GM18870 (cell line): ENCODE results near the gene PIMREG.

Experiments used
- ATAC-seq: cut with Tn5 transposase; IDR thresholded peaks from one replicate; pipeline ENCODE4 v1.9.1; 2021; ENCODE audit warnings: moderate library complexity; ENCODE audit not compliant: unreplicated experiment

The PIMREG gene

DNA sequence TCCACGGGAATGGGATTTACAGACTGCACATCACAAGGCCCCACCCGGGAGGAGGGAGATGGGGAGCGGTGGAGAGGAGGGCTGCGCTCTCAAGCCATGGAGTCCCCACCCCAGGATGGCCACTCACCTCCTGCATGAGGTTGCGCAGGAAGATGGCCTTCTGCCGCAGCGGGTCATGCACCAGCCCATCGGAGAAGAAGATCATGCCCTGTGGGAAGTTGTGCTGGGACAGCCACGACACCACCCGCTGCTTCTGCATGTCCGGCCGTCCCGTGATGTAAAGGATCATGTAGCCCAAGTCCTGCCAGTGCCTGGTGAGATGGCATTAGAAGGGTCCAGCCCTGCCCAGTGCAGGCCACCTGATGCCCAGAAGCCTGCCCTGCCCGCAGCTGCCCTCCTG is 17.0 kb downstream of the PIMREG start:
- ATAC-seq: no peak

DNA sequence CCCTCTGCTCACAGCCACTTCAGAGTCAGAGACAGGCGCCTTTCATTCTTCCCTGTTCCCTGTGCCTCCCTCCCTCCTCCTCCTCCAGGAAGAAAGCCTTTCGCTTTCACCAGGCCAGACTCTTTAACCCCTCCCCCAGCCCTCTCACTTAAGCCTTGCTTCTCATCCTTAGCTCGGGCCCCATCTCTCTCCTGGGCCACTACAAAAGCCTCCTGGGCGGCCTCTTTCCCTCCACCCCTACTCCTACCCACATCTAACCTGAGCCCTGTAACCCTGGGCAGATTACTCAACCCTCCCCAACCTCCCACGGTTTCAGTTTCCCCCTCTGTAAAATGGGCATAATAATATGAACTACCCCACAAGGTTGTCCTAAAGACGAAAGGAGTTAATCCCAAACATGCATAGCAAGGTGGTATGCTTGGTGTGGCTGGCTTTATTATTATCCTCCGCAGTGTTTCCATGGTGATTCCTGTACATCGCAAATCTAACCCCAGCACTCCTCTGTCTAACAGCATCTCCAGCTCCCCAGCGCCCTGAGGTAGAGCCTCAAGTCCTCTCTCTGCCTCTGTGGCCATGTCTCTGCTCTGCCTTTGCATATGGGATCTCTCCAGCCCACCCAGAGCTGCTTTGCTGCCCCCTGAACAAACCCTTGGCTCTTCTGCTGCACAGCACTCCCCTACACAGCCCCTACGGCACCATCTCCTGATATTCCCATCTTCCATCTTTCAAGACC is 17.7 kb downstream of the PIMREG start:
- no peak for ATAC-seq

DNA sequence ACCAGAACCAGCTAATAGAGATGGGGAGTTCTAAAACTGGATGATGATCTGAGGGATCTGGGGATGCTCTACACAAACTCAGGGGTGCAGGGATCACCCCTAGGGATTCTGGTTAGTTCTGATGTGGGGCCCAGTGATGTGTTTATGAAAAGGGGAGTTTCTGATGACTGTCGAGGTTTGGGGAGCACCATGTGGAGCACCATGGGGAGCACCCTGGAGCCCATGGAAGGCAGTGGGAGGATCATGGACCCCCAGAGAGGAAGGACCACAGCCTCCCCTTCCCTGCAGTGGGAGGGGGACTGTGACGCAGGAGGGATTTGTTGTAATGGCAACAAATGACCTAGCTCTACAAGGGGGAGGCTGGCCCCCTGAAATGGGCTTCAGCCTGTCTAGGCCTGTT is 18.4 kb downstream of the PIMREG start:
- no peak for ATAC-seq

DNA sequence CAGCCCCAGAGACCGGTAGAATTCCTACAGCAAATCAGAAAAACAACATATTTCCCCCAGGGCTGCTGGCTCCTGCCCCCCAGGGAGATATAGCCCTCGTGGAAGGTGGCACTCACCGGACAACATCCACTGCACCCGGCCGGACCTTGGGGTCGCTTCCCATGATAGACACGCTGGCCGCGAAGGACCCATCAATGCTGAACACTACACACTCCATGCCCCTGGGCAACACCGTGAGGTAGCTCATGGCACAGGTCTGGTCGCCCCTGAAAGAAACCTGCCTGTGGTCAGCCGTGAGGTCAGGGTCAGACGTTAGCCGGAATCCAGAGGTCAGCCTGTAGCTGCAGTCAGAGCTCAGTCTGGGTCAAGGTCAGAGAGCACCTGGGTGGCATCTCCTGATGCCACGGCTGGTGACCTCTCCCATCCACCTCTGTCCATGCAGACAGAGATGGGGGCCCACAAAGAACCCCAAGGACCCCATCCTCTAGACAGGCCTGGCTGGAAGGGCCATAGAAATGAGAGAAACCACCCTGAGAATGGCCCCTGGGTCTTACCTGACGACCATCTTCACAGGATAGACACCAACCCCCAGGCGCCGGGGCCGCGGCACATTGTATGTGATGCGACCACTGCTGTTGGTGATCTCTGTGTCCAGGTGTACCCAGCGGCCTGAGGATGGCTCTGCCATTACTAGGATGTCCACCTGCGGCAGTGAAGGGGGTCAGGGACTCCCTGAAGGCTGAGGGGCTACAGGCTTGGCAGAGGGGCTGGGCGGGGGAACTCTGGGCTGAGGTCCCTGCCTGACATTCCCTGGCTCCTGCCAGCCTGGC is 19.6 kb downstream of the PIMREG start:
- ATAC-seq: no peak

DNA sequence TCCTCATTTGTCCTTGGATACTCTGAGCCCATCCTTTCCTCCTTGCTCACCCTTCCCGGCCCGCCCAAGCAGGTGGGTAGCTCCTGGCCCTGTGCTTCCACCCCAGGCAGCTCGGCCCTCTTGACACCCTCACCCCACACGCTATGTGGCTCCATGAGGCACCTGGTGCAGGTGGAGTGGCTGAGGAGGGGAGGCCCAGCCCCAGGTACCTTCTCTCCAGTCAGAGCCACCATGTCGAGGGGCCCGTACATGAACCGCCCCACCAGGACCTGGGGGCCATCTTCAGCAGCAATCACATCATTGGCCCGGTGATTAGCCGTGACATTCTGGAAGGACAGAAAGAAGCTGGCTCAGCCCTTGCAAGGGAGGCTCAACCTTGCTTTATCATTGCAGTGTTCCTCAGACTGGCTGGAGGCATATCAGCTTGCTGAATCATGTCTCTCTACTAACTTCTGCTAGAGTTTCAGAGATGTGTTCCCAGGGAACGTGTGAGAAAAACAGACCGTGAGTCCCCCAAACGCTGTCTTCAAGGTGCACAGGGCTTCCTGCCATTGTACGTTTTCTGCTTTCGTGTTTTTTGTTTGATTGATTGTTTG is 20.3 kb downstream of the PIMREG start:
- ATAC-seq: no peak

DNA sequence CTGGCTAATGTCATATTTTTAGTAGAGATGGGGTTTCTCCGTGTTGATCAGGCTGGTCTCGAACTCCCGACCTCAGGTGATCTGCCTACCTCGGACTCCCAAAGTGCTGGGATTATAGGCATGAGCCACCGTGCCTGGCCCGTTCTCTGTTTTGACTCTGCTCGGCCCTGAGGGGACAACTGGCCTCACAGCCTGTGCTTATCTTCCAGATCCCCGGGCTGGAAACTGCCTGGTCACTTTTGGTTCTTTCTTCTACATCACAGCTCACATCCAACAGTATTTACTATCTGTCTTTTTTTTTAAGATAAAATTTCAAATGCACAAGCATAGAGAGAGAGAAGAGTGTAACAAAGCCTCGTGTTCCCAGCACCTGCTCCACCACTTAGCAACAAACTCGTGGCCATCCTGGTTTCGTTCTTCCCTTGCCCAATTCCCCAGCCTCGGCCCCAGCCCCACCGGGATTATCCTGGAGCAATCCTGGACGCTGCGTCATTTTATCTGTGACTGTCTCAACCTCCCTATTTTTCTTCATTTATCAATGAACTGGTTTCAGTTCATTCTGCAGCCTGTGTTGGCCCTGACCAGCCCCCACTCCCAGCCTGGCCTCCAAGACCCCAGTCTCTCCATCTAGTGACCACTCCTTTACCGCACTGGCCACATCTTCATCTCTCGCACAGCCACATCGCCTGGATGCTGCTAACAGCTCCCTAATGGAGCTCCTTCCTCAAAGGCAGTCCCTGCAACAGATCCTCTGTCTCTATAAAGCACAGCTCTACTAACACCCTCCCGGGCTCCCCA is 21.1 kb downstream of the PIMREG start:
- ATAC-seq: no peak

DNA sequence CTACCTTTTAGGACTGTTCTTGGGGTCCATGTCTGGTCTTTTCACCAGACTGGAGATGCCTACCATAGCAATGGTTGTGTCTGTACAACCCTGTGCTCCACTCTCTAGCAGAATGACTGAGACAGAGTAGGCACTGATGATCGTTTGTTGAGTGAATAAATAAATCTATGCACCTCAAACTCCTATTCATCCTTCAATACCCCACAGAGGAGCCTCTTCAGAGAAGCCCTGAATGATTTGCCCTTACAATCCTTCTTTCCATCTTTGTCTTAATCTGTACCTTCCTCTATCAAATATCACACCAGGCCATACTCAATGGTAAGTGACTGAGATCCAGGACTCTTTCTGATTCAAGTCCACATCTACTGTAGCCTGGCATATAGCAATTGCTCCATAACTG is 23.3 kb downstream of the PIMREG start:
- ATAC-seq: no peak

DNA sequence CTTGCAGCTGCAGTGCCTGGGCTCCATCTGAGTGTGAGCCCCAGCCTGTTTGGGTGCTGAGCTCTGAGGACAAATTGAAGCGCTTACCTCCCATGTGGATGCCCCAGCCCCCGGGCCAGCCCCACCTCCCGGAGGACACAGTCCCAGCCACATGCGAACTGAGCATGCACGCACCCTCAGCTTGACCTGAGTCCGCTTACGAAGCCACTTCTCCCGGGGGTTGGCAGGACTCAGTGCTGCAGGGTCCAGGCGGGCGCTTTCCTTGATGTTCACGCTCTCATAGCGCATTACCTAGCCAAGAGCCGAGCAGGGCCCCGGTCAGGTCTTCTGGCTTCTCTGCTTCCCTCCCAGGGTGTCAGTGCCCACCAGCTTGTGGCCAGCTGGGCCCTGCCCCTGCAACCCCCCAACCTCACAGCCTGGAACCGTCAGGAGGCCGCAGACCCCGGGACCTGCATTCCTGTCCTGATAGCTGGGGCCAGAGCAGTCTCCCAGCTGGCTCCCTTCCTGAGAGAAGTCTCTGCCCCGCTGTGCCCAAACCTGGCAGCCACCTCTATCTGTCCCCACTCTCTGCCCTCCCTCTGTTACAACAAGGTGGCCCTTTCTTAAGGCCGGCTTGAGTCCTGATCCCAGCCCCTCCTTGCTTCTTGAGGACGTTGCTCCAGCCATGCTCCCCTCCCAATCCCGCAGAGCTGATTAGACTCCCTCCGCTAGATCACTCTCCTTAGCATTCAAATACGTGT is 24.0 kb downstream of the PIMREG start:
- no peak for ATAC-seq

DNA sequence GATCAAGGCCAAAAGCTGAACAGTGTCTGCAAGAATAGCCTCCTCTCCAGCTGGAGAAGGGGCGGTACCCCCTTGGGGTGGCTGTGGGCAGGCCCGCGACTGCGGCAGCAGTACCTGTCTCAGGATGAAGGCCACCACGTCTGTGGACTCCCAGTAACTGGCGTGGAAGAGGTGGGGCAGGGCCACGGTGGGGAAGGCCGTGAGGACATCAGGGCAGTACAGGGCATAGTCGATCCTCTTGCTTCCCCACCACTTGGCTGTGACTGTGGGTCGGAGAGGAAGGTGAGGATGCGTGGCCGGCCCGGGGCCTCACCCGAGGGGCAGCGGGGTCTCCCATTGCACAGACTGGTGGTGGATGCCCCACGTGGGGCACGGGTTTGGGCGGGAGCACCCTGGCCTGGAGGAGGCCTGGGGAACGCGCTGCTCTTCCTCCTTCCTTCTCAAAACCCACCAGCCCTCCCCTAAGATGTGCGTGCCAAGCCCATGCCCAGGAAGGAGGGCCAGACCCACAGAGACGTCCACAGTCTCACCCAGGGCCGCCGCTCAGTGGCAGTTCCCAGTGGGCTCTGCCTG is 26.0 kb downstream of the PIMREG start:
- ATAC-seq: no peak

DNA sequence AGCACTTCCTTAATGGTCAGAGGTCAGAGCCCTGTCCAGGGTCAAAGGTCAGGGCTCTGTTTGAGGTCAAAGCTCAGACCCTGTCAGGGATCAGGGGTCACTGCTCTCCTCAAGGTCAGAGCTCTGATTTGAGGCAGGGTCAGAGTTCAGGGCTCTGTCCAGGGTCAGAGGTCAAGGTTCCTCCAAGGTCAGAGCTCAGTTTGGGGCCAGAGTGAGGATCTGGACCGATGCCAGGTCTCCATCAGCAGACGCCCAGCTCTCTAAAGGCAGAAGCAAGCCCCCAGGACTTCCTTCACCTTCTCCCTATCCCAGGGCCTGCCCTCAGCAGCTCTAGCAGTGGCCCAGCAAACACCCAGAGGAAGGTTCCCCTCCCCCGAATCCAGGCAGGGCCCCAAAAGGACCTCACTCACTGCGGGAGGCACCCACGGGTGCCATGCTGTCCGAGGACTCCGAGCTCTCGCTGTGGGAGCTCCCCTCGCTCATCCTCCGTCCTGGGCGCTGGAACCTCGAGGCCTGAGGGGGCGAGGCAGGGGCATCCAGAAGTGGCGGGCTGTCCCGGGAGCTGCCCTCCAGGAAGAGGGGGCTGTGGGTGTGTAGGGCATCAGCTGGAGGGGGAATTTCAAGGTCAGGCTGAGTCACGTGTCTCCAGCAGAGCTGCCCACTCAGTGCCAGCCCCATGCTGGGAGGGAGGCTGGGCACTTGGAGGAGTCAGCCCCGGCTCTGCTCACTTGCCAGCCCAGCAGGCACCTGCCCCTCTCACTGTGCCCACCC is 26.7 kb downstream of the PIMREG start:
- ATAC-seq: no peak

DNA sequence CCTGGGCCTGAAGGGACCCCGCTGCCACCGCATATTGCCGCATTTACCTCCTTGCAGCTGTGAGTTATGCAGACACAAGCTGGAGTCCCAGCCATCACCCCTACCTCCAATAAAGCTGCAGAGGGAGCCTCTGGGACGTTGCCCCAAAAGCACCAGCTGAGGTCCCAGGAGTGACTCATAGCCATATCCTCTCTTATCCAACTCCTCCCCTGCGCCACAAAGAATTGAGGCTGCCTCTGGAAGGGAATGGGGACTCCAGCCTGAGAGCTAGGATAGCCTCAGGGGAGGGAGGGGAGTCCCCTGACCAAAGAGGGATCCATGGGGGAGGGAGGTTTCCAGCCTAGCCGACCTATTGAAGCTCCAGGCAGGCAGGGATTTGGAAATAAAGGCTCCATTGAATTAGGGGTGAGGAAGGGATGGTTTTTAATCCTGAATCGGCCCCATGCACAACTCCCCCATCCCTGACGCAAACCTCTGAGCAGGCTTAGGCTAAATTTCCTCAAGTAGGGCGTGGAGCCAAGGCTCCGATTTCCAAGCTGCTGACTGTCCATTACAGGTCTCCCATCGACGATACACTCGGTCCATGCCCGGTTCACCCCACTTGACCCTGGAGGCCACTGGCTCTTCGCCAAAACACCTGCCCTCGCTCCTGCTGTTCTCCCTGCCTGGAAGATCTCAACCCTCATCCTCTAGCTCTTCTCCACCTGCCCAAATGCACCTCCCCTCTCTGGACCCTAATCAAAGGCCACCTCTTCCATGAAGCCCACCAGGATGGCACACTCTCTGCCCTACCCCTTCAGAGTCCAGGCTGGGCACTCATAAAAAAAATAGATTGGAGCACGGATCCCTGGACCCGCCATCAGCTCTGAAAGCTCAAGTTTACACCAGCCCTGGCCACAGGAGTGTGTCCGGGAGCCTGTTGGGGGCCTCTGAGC is 27.5 kb downstream of the PIMREG start:
- no peak for ATAC-seq

DNA sequence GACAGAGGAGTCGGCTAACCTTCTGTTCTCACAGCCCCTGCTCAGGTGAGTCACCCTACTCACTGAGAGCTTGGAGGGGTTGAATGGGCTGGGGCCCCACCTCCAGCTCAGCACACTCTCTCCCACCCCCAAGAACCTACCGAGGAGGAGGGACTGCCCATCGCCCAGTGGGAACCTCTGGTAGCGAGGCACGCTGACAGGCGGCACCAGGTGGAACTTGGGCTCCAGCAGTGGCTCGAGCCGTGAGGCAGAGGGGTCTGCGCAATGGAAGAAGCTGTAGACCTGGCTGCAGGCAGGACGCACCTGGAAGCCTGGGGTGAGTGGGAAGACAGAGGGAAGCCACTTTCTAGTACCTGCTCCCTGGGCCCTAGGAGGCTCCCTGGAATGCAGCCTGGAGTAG is 28.3 kb downstream of the PIMREG start:
- ATAC-seq: no peak

DNA sequence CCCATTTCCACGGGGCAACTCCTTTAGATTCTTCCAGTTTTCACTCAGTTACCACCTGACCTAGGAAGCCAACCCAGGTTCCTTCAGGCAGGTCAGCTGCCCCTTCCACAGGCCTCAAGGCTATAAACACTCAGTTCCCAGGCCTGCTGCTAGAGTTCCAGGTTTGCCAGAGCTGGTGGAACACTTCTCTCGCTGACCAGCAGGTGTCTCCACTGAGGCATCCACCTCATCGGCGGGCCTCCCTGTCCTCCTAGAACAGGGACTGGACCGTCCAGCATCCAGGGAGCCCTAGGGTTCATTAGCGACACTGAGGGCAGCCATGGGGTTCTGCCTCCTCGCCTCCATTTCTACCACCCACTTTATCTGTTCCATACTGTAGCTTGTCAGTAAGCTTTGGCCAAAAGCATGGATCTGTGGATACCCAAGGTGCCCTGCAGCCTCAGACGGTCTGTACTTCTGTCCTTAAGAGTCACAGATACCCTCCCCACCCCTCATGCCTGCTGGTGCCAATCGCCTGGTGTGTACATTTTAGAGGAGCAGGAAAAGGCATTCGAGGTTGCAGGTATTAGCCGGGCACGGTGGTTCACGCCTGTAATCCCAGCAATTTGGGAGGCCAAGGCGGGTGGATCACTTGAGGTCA is 29.0 kb downstream of the PIMREG start:
- no peak for ATAC-seq

DNA sequence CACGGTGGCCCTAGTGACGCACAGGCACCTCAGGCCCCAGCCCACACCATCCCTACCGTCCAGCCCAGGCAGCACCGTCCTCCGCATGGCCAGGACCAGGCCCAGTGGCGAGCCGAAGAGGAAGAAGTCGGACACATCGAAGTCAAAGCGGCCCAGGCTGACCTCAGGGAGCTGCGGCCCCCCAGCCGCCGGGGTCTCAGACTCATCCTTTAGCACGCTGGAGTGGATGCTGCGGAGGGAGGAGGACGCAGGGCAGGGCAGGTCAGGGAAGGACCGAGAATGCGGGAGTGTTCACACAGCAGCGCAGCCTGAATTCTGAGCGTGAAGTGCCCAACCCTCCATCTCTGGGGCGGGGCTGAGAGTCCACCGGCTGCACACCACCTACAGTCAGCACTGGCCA is 30.1 kb downstream of the PIMREG start:
- ATAC-seq: no peak

DNA sequence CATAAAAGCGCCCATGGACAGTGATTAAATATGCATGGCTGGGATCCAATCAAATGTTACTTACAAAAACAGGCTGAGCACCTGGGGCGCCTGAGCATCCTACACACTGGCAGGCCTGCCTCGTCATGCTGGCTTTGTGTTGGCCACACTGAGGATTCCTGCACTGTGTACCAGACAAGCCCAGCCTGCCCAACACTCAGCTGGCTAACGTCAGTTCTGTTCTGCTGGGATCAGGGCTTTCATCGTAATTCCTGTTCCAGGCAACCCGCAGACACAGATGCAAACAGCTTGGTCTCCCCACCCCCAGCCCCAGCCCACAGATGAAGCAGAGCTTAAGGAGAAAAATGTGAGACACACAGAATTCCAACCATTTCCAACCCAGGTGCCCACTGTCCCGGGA is 30.7 kb downstream of the PIMREG start:
- ATAC-seq: no peak

DNA sequence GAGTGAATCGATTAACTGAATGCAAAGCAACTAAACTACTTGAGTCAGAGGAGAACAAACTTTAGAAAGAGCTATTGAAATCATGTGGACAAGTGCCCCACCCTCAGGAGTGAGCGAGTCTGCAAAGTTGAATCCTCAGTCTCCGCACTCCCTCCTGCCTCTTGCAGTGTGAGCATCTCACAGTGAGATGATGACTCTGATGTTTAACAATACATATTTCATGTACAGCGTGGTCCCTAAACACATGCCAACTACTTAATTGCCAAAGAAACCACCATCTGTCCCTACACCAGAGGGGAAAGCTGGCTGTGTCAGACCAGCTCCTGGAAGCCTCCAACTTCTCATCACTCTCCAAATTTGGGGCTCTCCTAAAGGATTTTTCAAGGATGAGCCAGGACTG is 31.2 kb downstream of the PIMREG start:
- ATAC-seq: no peak

DNA sequence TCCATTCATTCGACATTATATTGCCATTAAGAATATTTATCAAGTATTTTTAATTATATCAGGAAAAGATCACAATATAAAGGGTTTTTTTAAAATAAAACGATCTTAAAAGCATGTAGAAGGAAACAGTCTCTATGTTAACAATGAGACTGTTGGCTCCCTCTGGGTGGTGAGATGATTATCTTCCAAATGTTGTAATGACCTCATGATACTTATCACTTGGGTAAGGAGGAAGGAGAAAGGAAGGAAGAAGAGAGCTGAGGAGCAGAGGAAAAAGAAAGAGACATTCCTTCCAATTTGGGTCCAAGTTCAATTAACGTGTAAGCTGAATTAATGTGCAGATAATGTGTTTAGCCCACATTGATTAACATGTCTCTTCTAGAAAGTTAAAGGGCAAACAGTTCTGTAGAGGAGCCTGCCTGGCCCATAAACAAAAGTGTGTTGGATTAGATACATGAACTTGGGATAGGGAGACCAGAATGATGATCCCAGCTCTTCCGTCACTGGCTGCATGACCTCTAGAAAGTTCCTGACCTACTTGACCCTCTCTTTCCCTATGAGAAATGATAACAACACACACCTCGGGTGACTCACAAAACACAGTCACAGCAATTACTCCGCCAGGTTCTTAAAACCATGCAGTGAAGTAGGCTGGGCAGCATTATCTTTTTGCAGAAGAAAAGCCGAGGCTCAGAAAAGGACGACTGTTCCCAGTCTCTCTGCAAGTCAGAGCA is 32.0 kb downstream of the PIMREG start:
- ATAC-seq: no peak
